OCI-LY7 (cell line): ENCODE data around the gene METAP1D.

Experiments
- EZH2phosphoT487 ChIP-seq: fragments of 200-600 bp; sonication (generic); IDR thresholded peaks from 2 replicates; pipeline ENCODE4 v1.6.1; 2018; ENCODE audit warnings: low read depth, borderline replicate concordance, mild to moderate bottlenecking, mixed run types, antibody characterized with exemption, low read length, moderate library complexity, mixed read lengths
- TF ChIP-seq, protein P1 (sequence below): fragments of 200-600 bp; sonication (generic); conservative IDR thresholded peaks from 2 replicates; pipeline ENCODE4 v1.5.1; 2014; ENCODE audit warnings: mild to moderate bottlenecking, antibody characterized with exemption, low read length, moderate library complexity, mixed read lengths

GRCh38 chr2:172087207-172087779, 87.5 kb downstream of the METAP1D start:
- TF ChIP-seq, protein P1, sequence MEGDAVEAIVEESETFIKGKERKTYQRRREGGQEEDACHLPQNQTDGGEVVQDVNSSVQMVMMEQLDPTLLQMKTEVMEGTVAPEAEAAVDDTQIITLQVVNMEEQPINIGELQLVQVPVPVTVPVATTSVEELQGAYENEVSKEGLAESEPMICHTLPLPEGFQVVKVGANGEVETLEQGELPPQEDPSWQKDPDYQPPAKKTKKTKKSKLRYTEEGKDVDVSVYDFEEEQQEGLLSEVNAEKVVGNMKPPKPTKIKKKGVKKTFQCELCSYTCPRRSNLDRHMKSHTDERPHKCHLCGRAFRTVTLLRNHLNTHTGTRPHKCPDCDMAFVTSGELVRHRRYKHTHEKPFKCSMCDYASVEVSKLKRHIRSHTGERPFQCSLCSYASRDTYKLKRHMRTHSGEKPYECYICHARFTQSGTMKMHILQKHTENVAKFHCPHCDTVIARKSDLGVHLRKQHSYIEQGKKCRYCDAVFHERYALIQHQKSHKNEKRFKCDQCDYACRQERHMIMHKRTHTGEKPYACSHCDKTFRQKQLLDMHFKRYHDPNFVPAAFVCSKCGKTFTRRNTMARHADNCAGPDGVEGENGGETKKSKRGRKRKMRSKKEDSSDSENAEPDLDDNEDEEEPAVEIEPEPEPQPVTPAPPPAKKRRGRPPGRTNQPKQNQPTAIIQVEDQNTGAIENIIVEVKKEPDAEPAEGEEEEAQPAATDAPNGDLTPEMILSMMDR, result no peak
- TF ChIP-seq EZH2phosphoT487, result no peak
